HepG2 (cell line): ENCODE measurements around the gene SLC22A13. TPM values are rescaled to one million over a fixed set of nuclear protein-coding genes. Genes with fewer than 3 reads are reported as not detected.

Experiments
- ATAC-seq: fragments of 200-7000 bp; cut with Tn5 transposase; 3 replicates; pipeline ENCODE4 v1.9.1; 2020; ENCODE audit warnings: mild to moderate bottlenecking, moderate library complexity
- BruUV-seq: library from RNA; stranded (reverse); fragments of 400-500 nt; replicated peaks from 2 replicates; lab custom pipeline; 2021; lab: Mats Ljungman, UMichigan
- CTCF ChIA-PET: fragments of 300-600 bp; formaldehyde crosslinking; extraction: SDS; loops from one replicate; lab custom pipeline; 2021; ENCODE audit warnings: low total read pairs, inconsistent platforms, low intra/inter-chr PET ratio; lab: Yijun Ruan, JAX
- POLR2A ChIA-PET: fragments of 350-600 bp; sonication (Branson Sonifier 250); formaldehyde crosslinking; loops from one replicate; lab custom pipeline; 2020; ENCODE audit warnings: antibody characterized with exemption, inconsistent platforms; lab: Yijun Ruan, JAX
- DNase-seq: peaks from one replicate; pipeline ENCODE4 v3.0.0-alpha.2; 2015; ENCODE audit warnings: low spot score
- FAIRE-seq: peaks from 3 replicates; lab custom pipeline; 2011; peaks lifted over from hg19 to GRCh38; lab: Jason Lieb, UNC
- H2AFZ ChIP-seq: one replicate; pipeline ENCODE4 v1.6.1; 2011; ENCODE audit warnings: low read length, inconsistent platforms
- H3K27ac ChIP-seq: fragments of 300-600 bp; 3 replicates; pipeline ENCODE4 v1.8.0; 2011; ENCODE audit warnings: mixed run types, mild to moderate bottlenecking, mixed read lengths, low read length, inconsistent platforms; ENCODE audit not compliant: insufficient read depth; ENCODE audit errors: extremely low read length
- H3K27me3 ChIP-seq, 2 experiments: fragments of 200-600 bp in 1 of 2; 2 replicates in 1 of 2; 3 replicates in 1 of 2; pipeline versions ENCODE4 v1.6.0 to v1.8.0; 2011; ENCODE audit warnings: low read length in 2 of 2, mild to moderate bottlenecking in 2 of 2, moderate library complexity in 2 of 2, inconsistent platforms in 1 of 2; ENCODE audit not compliant: insufficient read depth in 2 of 2, control insufficient read depth in 1 of 2
- H3K36me3 ChIP-seq, 2 experiments: fragments of 200-600 bp in 1 of 2; replicated peaks in 1 of 2; 2 replicates in 1 of 2; 3 replicates in 1 of 2; pipeline versions ENCODE4 v1.5.1 to v1.8.0; 2011; ENCODE audit warnings: low read length in 2 of 2, inconsistent platforms in 1 of 2; ENCODE audit not compliant: insufficient read depth in 2 of 2, control insufficient read depth in 1 of 2
- H3K4me1 ChIP-seq: 2 replicates; pipeline ENCODE4 v1.5.1; 2012; ENCODE audit warnings: low read length, inconsistent platforms; ENCODE audit not compliant: insufficient read depth
- H3K4me2 ChIP-seq: 2 replicates; pipeline ENCODE4 v1.6.0; 2011; ENCODE audit warnings: low read depth, low read length, inconsistent platforms
- H3K4me3 ChIP-seq, 3 experiments: fragments of 200-600 bp in 1 of 3; sonication (generic), shearing (Covaris generic) in 1 of 3; replicated peaks in 1 of 3; 2 replicates each; pipeline ENCODE4 v1.5.1; 2011 to 2016; ENCODE audit warnings: low read length in 3 of 3, inconsistent platforms in 2 of 3, low read depth in 2 of 3, mild to moderate bottlenecking in 2 of 3, control low read depth in 1 of 3, mixed read lengths in 1 of 3; ENCODE audit not compliant: insufficient read depth in 1 of 3
- H3K79me2 ChIP-seq: one replicate; pipeline ENCODE4 v1.6.1; 2011; ENCODE audit warnings: low read length, inconsistent platforms; ENCODE audit not compliant: insufficient read depth
- H3K9ac ChIP-seq: 2 replicates; pipeline ENCODE4 v1.6.0; 2011; ENCODE audit warnings: mild to moderate bottlenecking, low read depth, low read length, inconsistent platforms; ENCODE audit not compliant: insufficient read depth
- H3K9me3 ChIP-seq: 2 replicates; pipeline ENCODE4 v1.5.1; 2012; ENCODE audit warnings: mild to moderate bottlenecking, low read length
- H4K20me1 ChIP-seq: 2 replicates; pipeline ENCODE4 v1.6.0; 2011; ENCODE audit warnings: inconsistent platforms, mild to moderate bottlenecking, low read length, moderate library complexity; ENCODE audit not compliant: insufficient read depth
- CEBPG ChIP-seq: IDR thresholded peaks from 2 replicates; pipeline ENCODE4 v1.6.1; 2016
- GATAD1 ChIP-seq: IDR thresholded peaks from 2 replicates; pipeline ENCODE4 v1.6.1; 2016; ENCODE audit warnings: missing genetic modification reagents, missing compliant biosample characterization
- HDAC2 ChIP-seq: sonication (generic); formaldehyde crosslinking; IDR thresholded peaks from 2 replicates; pipeline ENCODE4 v1.4.0; 2020; ENCODE audit warnings: missing genetic modification reagents
- NCOA5 ChIP-seq: sonication (generic); formaldehyde crosslinking; IDR thresholded peaks from 2 replicates; pipeline ENCODE4 v1.4.0; 2020; ENCODE audit warnings: missing genetic modification reagents
- NFYC ChIP-seq: IDR thresholded peaks from 2 replicates; pipeline ENCODE4 v1.6.1; 2016; ENCODE audit warnings: missing genetic modification reagents, missing compliant biosample characterization
- NKX3-1 ChIP-seq: sonication (generic); formaldehyde crosslinking; IDR thresholded peaks from 2 replicates; pipeline ENCODE4 v1.5.0; 2020; ENCODE audit warnings: missing genetic modification reagents
- PHF20 ChIP-seq: sonication (generic); formaldehyde crosslinking; IDR thresholded peaks from 2 replicates; pipeline ENCODE4 v1.5.0; 2020; ENCODE audit warnings: mild to moderate bottlenecking, missing genetic modification reagents
- RBM22 ChIP-seq: fragments of 200-400 bp; formaldehyde crosslinking; optimal IDR thresholded peaks from 2 replicates; pipeline ENCODE3; 2017; ENCODE audit warnings: mild to moderate bottlenecking, low read length, moderate library complexity
- SRSF1 ChIP-seq: fragments of 200-400 bp; formaldehyde crosslinking; optimal IDR thresholded peaks from 2 replicates; pipeline ENCODE3; 2017; ENCODE audit warnings: mild to moderate bottlenecking, low read depth, low read length, moderate library complexity
- ZNF530 ChIP-seq: sonication (generic); formaldehyde crosslinking; IDR thresholded peaks from 2 replicates; pipeline ENCODE4 v1.5.0; 2020; ENCODE audit warnings: low read depth, mild to moderate bottlenecking, missing genetic modification reagents
- ZNF564 ChIP-seq: sonication (generic); formaldehyde crosslinking; IDR thresholded peaks from 2 replicates; pipeline ENCODE4 v1.8.1; 2023; ENCODE audit warnings: mild to moderate bottlenecking, missing genetic modification reagents
- ZSCAN12 ChIP-seq: sonication (generic); formaldehyde crosslinking; IDR thresholded peaks from 2 replicates; pipeline ENCODE4 v1.9.0; 2021; ENCODE audit warnings: mild to moderate bottlenecking, missing genetic modification reagents
- in situ Hi-C: cut with HindIII; loops from 2 replicates; pipeline ENCODE4 v1.10.0; 2017; ENCODE audit warnings: low pct_unique_long_range_greater_than_20kb; ENCODE audit not compliant: extremely low pct_ligation_motif_present
- intact Hi-C: fragments of 100-400 bp; cut with micrococcal nuclease; formaldehyde crosslinking; loops from one replicate; pipeline ENCODE4 v1.10.0; 2022; ENCODE audit not compliant: unreplicated experiment
- polyA plus RNA-seq, 8 experiments: library from polyadenylated mRNA; depleted of rRNA in 3 of 8; stranded (reverse) in 7 of 8; unstranded in 1 of 8; fragments of >200 nt; fragmentation: Illumina TruSeq in 4 of 8; extraction: Trizol in 4 of 8; gene quantifications; 2 replicates each; pipeline versions ENCODE4 v1.2.1 to v1.2.3, GENCODE V29; 2011 to 2016; ENCODE audit warnings: low read depth in 4 of 8, missing spikeins in 1 of 8, mixed read lengths in 1 of 8; ENCODE audit not compliant: insufficient read depth in 1 of 8
- small RNA-seq, 3 experiments: library from RNA; depleted of rRNA; stranded (forward); fragments of <200 nt; gene quantifications; one replicate each; pipeline ENCODE3, GENCODE V24; 2012; ENCODE audit warnings: low read depth in 2 of 3, low replicate concordance in 1 of 3; ENCODE audit not compliant: insufficient read length in 3 of 3, insufficient read depth in 2 of 3
- total RNA-seq, 5 experiments: library from RNA; depleted of rRNA; stranded (reverse); fragments of >200 nt; fragmentation: Illumina TruSeq; extraction: Trizol; gene quantifications; 2 replicates each; pipeline ENCODE4 v1.2.3, GENCODE V29; 2016; ENCODE audit warnings: low read depth in 1 of 5
- TF ChIP-seq, protein P1 (sequence below): sonication (generic); formaldehyde crosslinking; IDR thresholded peaks from 2 replicates; pipeline ENCODE4 v1.4.0; 2020; ENCODE audit warnings: missing genetic modification reagents

Gene SLC22A13
- total and polyA plus RNA-seq, 2 of the 13 experiments (the other 11 are each of a cell fraction or from before 2014, with no cell fraction given) = 0.20 TPM; not detected in 1

DNA sequence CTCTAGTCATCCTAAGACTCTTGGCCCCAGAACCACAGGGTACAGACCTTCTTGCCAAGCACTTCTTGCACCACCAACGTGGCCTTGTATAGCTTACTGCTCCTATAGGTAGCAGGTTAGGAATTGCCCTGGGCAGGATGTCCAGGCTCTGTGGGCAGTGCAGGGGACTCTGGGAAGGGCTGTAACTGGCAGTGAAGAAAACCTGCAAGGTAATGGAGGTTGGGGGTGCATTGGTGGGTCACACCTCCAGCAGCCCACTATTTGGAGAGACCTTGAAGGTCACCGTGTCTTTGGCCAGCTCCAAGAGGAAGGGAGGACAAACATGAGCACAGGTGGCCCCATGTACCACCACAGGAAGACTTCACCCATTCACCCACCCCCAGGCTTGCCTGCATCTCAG lies 59.6 kb downstream of the SLC22A13 start (continued):
- TF ChIP-seq GATAD1 (CRISPR knock-in tag) = no peak
- no peak for TF ChIP-seq NCOA5 (CRISPR knock-in tag)
- TF ChIP-seq CEBPG (CRISPR knock-in tag) = no peak
- TF ChIP-seq NKX3-1 (CRISPR knock-in tag) = no peak
- no peak for TF ChIP-seq HDAC2
- TF ChIP-seq, protein P1, sequence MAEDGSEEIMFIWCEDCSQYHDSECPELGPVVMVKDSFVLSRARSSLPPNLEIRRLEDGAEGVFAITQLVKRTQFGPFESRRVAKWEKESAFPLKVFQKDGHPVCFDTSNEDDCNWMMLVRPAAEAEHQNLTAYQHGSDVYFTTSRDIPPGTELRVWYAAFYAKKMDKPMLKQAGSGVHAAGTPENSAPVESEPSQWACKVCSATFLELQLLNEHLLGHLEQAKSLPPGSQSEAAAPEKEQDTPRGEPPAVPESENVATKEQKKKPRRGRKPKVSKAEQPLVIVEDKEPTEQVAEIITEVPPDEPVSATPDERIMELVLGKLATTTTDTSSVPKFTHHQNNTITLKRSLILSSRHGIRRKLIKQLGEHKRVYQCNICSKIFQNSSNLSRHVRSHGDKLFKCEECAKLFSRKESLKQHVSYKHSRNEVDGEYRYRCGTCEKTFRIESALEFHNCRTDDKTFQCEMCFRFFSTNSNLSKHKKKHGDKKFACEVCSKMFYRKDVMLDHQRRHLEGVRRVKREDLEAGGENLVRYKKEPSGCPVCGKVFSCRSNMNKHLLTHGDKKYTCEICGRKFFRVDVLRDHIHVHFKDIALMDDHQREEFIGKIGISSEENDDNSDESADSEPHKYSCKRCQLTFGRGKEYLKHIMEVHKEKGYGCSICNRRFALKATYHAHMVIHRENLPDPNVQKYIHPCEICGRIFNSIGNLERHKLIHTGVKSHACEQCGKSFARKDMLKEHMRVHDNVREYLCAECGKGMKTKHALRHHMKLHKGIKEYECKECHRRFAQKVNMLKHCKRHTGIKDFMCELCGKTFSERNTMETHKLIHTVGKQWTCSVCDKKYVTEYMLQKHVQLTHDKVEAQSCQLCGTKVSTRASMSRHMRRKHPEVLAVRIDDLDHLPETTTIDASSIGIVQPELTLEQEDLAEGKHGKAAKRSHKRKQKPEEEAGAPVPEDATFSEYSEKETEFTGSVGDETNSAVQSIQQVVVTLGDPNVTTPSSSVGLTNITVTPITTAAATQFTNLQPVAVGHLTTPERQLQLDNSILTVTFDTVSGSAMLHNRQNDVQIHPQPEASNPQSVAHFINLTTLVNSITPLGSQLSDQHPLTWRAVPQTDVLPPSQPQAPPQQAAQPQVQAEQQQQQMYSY = no peak

DNA sequence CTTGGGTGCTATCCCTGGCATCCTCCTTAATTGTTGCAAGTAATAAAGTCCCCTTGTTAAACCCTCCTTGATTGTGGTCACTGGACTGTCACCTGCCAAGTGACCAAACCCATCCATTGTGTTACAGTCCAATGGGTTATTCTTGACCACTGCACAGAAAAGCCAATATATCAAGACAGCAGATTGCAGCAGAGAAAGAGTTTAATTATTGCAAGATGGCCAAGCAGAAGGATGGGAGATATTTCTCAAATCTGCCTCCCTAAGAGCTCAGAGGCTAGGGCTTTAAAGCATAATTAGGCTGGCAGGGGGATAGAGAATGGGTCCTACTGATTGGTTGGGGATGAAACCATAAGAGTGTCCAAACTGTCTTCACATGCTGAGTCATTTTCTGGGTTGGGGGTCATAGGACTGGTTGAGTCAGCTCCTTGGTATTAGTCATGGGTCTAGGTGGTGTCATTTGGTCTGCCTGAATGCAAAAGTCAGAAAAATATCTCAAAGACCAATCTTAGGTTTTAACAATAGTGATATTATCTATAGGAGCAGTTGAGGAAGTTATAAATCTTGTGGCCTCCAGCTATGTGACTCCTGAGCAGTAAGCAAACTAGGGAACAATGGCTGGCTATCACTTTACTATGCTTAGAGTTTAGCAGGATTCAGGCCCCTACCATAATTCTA lies 61.9 kb downstream of the SLC22A13 start:
- Histone ChIP-seq H3K4me2 (no peak overlapping the region), H3K4me1 (peaks cover 12% of the 10 kb centered on the region), H3K79me2 (no peaks in the 10 kb centered on the region), H3K9ac (no peak overlapping the region), H3K27ac (no peak overlapping the region), H4K20me1 (no peaks in the 10 kb centered on the region), H2AFZ (no peak overlapping the region), H3K4me3 (no peak overlapping the region), H3K27me3 (no peaks in the 10 kb centered on the region; a peak in 1 of 5 replicates), H3K9me3 (no peaks in the 10 kb centered on the region)
- in situ Hi-C loops = no loop called here
- DNase-seq = no peak
- no peak for ATAC-seq
- no TSS peak for BruUV-seq
- FAIRE-seq = no peak
- CTCF ChIA-PET = no interaction called here
- TF ChIP-seq SRSF1 (no peak), NFYC (CRISPR knock-in tag) (no peak), ZNF564 (CRISPR knock-in tag) (no peak), PHF20 (CRISPR knock-in tag) (no peak), ZSCAN12 (CRISPR knock-in tag) (no peak), ZNF530 (no peak), RBM22 (no peak)
- TF ChIP-seq, all 625 proteins: peak for 0
- H3K36me3 ChIP-seq = no peaks in the 10 kb centered on the region
- intact Hi-C loops = no loop called here
- POLR2A ChIA-PET = no interaction called here

Small RNAs within 50 kb of the gene (small RNA-seq; reads per million reads assigned to genes)
- gene RNU6-235P = 0 to 0.97 (median 0.10) reads per million in 3 experiments

Other genes starting within 250 kb of the SLC22A13 start
- 10.1 and 11.4 TPM in 2 replicates for gene PLCD1, start 236.2 kb upstream of the SLC22A13 start, total RNA-seq (2016; rRNA removed; fragmentation: Illumina TruSeq; extraction: Trizol)
- gene PLCD1, start 236.2 kb upstream of the SLC22A13 start, polyA plus RNA-seq (2011; rRNA removed) = 12.4 and 12.8 TPM in 2 replicates
- gene DLEC1, start 226.6 kb upstream of the SLC22A13 start, total RNA-seq (2016; rRNA removed; fragmentation: Illumina TruSeq; extraction: Trizol) = not detected in 2 replicates
- gene DLEC1, start 226.6 kb upstream of the SLC22A13 start, polyA plus RNA-seq (2011; rRNA removed) = 0.09 and 0.13 TPM in 2 replicates
- 60.8 and 107 TPM in 2 replicates for gene ACAA1, start 128.7 kb upstream of the SLC22A13 start, total RNA-seq (2016; rRNA removed; fragmentation: Illumina TruSeq; extraction: Trizol)
- gene ACAA1, start 128.7 kb upstream of the SLC22A13 start, polyA plus RNA-seq (2011; rRNA removed) = 188 and 221 TPM in 2 replicates
- 7.6 and 14.5 TPM in 2 replicates for gene MYD88, start 127.2 kb upstream of the SLC22A13 start, total RNA-seq (2016; rRNA removed; fragmentation: Illumina TruSeq; extraction: Trizol)
- gene MYD88, start 127.2 kb upstream of the SLC22A13 start, polyA plus RNA-seq (2011; rRNA removed) = 32.7 and 36.6 TPM in 2 replicates
- 32.6 and 41.1 TPM in 2 replicates for gene OXSR1, start 100.3 kb upstream of the SLC22A13 start, total RNA-seq (2016; rRNA removed; fragmentation: Illumina TruSeq; extraction: Trizol)
- 25.9 and 27.4 TPM in 2 replicates for gene OXSR1, start 100.3 kb upstream of the SLC22A13 start, polyA plus RNA-seq (2011; rRNA removed)
- gene SLC22A14, start 16.5 kb downstream of the SLC22A13 start, total RNA-seq (2016; rRNA removed; fragmentation: Illumina TruSeq; extraction: Trizol) = not detected in 2 replicates
- 0.03 TPM in 1 of 2 replicates, not detected in the other for gene SLC22A14, start 16.5 kb downstream of the SLC22A13 start, polyA plus RNA-seq (2011; rRNA removed)
- 25.9 and 28.9 TPM in 2 replicates for gene XYLB, start 81.0 kb downstream of the SLC22A13 start, total RNA-seq (2016; rRNA removed; fragmentation: Illumina TruSeq; extraction: Trizol)
- gene XYLB, start 81.0 kb downstream of the SLC22A13 start, polyA plus RNA-seq (2011; rRNA removed) = 27.0 and 30.0 TPM in 2 replicates
- gene ACVR2B, start 188.1 kb downstream of the SLC22A13 start, total RNA-seq (2016; rRNA removed; fragmentation: Illumina TruSeq; extraction: Trizol) = 10.0 and 11.3 TPM in 2 replicates
- 12.0 and 12.7 TPM in 2 replicates for gene ACVR2B, start 188.1 kb downstream of the SLC22A13 start, polyA plus RNA-seq (2011; rRNA removed)
- gene EXOG, start 230.5 kb downstream of the SLC22A13 start, total RNA-seq (2016; rRNA removed; fragmentation: Illumina TruSeq; extraction: Trizol) = 7.2 and 9.5 TPM in 2 replicates
- 5.5 TPM in 2 replicates for gene EXOG, start 230.5 kb downstream of the SLC22A13 start, polyA plus RNA-seq (2011; rRNA removed)